Measurements from ENCODE around the gene UPF2.
"Not testable (repeated sequence)": the region's sequence is repeated elsewhere in the genome, so short reads cannot be mapped to it uniquely, and the experiment has no call there.

UPF2 gene

GRCh38 chr10:12042797-12043651 lies at the start of gene UPF2:
Gene UPF2 (minus strand): TSS chr10:12042809. CDS start chr10:12035423, 7,386 bp downstream.
- peak; percentile 98 for DNase-seq

- DNase-seq = no peak
These were observed 48.8 kb upstream of the UPF2 start for GRCh38 chr10:12091421-12091820.

GRCh38 chr10:12088919-12089318 lies 46.3 kb upstream of the UPF2 start:
- no peak for DNase-seq

GRCh38 chr10:12081879-12082557 lies 39.4 kb upstream of the UPF2 start:
- DNase-seq = no peak

- DNase-seq = no peak
These were observed 38.9 kb upstream of the UPF2 start for GRCh38 chr10:12081470-12081869.

GRCh38 chr10:12077580-12078180 lies 35.1 kb upstream of the UPF2 start:
- no peak for DNase-seq

GRCh38 chr10:12073526-12073925 lies 30.9 kb upstream of the UPF2 start:
- DNase-seq = no peak

GRCh38 chr10:12071441-12071840 lies 28.8 kb upstream of the UPF2 start:
- not testable (repeated sequence) for DNase-seq

GRCh38 chr10:12068449-12069269 lies 26.1 kb upstream of the UPF2 start, which contains the start of gene DHTKD1:
Gene DHTKD1 (plus strand): TSS chr10:12068954. CDS start chr10:12069034, 80 bp downstream.
- DNase-seq = peak; percentile 100

- no peak for DNase-seq
These were observed 24.7 kb upstream of the UPF2 start for GRCh38 chr10:12067336-12067735.

GRCh38 chr10:12063483-12063818 lies 20.8 kb upstream of the UPF2 start:
- no peak for DNase-seq

- DNase-seq = no peak
These were observed 20.3 kb upstream of the UPF2 start for GRCh38 chr10:12062754-12063482.

GRCh38 chr10:12061124-12061523 lies 18.5 kb upstream of the UPF2 start:
- no peak for DNase-seq

- no peak for DNase-seq
These were observed 14.1 kb upstream of the UPF2 start for GRCh38 chr10:12056748-12057147.

GRCh38 chr10:12055732-12056131 lies 13.1 kb upstream of the UPF2 start:
- DNase-seq = no peak

GRCh38 chr10:12051241-12051640 lies 8.6 kb upstream of the UPF2 start:
- no peak for DNase-seq

GRCh38 chr10:12050528-12050927 lies 7.9 kb upstream of the UPF2 start:
- DNase-seq = no peak

- DNase-seq = no peak
These were observed 5.9 kb upstream of the UPF2 start for GRCh38 chr10:12048547-12048946.

- DNase-seq = no peak
These were observed 3.0 kb upstream of the UPF2 start for GRCh38 chr10:12045596-12045995.

- no peak for DNase-seq
These were observed 206 bp downstream of the UPF2 start for GRCh38 chr10:12042409-12042796.

GRCh38 chr10:12041766-12042408 lies 722 bp downstream of the UPF2 start:
- peak; percentile 70 for DNase-seq
